Naive thymus-derived CD4-positive, alpha-beta T cell (primary cell): ENCODE data around the gene PRR5L. TPM values are rescaled to one million over a fixed set of nuclear protein-coding genes. Genes with fewer than 3 reads are reported as not detected.

Source experiments
- ATAC-seq: fragments of 150-1000 bp; cut with Tn5 transposase; 2 replicates; pipeline ENCODE4 v1.10.0; 2021; ENCODE audit warnings: mild to moderate bottlenecking, moderate library complexity
- CTCF ChIA-PET: fragments of 350-600 bp; sonication (Branson Sonifier 250); formaldehyde crosslinking; loops from one replicate; lab custom pipeline; 2021; ENCODE audit warnings: antibody characterized with exemption; lab: Charles Lee
- POLR2A ChIA-PET: fragments of 350-600 bp; sonication (Branson Sonifier 250); formaldehyde crosslinking; loops from one replicate; lab custom pipeline; 2021; ENCODE audit warnings: antibody characterized with exemption, inconsistent platforms; lab: Charles Lee
- DNase-seq, 9 donors: peaks; one replicate each; pipeline versions ENCODE4 v3.0.0 to v3.0.0-alpha.2; 2020 to 2022; ENCODE audit warnings: mixed read lengths in 1 of 9
- H3K27ac ChIP-seq: one replicate; pipeline ENCODE4 v1.7.0; 2013; ENCODE audit warnings: mild to moderate bottlenecking, low read depth, low read length, moderate library complexity
- H3K27me3 ChIP-seq, 2 donors: one replicate each; pipeline ENCODE4 v1.7.0; 2013; ENCODE audit warnings: low read length in 2 of 2, mild to moderate bottlenecking in 2 of 2, moderate library complexity in 2 of 2; ENCODE audit not compliant: control insufficient read depth in 2 of 2, insufficient read depth in 2 of 2
- H3K36me3 ChIP-seq, 3 experiments: 1 replicate in 2 of 3; 2 replicates in 1 of 3; pipeline ENCODE4 v1.7.0; 2013; ENCODE audit warnings: low read length in 3 of 3, mild to moderate bottlenecking in 3 of 3, moderate library complexity in 1 of 3; ENCODE audit not compliant: insufficient read depth in 3 of 3, control insufficient read depth in 2 of 3
- H3K4me1 ChIP-seq, 2 donors: one replicate each; pipeline ENCODE4 v1.7.0; 2013; ENCODE audit warnings: low read length in 2 of 2, mild to moderate bottlenecking in 2 of 2, moderate library complexity in 1 of 2; ENCODE audit not compliant: control insufficient read depth in 2 of 2, insufficient read depth in 2 of 2
- H3K4me3 ChIP-seq: 2 replicates; pipeline ENCODE4 v1.7.0; 2013; ENCODE audit warnings: mild to moderate bottlenecking, low read length
- H3K9me3 ChIP-seq, 3 experiments: 1 replicate in 2 of 3; 2 replicates in 1 of 3; pipeline ENCODE4 v1.7.0; 2013; ENCODE audit warnings: low read length in 3 of 3; ENCODE audit not compliant: control insufficient read depth in 2 of 3
- H3K27ac Mint-ChIP-seq, 9 donors: one replicate each; pipeline ENCODE4 v1.8.0; 2020 to 2022; ENCODE audit warnings: mixed read lengths in 9 of 9, mild to moderate bottlenecking in 8 of 9, moderate library complexity in 5 of 9, inconsistent platforms in 2 of 9
- H3K27me3 Mint-ChIP-seq, 5 donors: one replicate each; pipeline ENCODE4 v1.8.0; 2021 to 2022; ENCODE audit warnings: mixed read lengths in 5 of 5, mild to moderate bottlenecking in 1 of 5
- H3K36me3 Mint-ChIP-seq, 5 donors: one replicate each; pipeline ENCODE4 v1.8.0; 2020 to 2022; ENCODE audit warnings: mixed read lengths in 5 of 5, mild to moderate bottlenecking in 3 of 5, inconsistent platforms in 1 of 5
- H3K4me1 Mint-ChIP-seq, 7 donors: one replicate each; pipeline ENCODE4 v1.8.0; 2020 to 2022; ENCODE audit warnings: mixed read lengths in 7 of 7, mild to moderate bottlenecking in 3 of 7, inconsistent platforms in 1 of 7
- H3K4me3 Mint-ChIP-seq, 10 donors: one replicate each; pipeline ENCODE4 v1.8.0; 2020 to 2022; ENCODE audit warnings: mild to moderate bottlenecking in 10 of 10, mixed read lengths in 10 of 10, moderate library complexity in 6 of 10, inconsistent platforms in 2 of 10
- H3K9me3 Mint-ChIP-seq, 11 donors: one replicate each; pipeline ENCODE4 v1.8.0; 2020 to 2022; ENCODE audit warnings: mixed read lengths in 11 of 11, mild to moderate bottlenecking in 4 of 11, inconsistent platforms in 1 of 11, moderate library complexity in 1 of 11
- intact Hi-C, 2 donors: fragments of 100-400 bp; cut with micrococcal nuclease; formaldehyde crosslinking; loops; one replicate each; pipeline ENCODE4 v1.15.1; 2023
- polyA plus RNA-seq, 2 donors: library from polyadenylated mRNA; unstranded; fragments of 300-500 nt; fragmentation: Illumina TruSeq; gene quantifications; one replicate each; pipeline ENCODE4 v1.2.3, GENCODE V29; 2021
- total RNA-seq, 6 experiments: library from RNA in 5 of 6; stranded (reverse) in 5 of 6; gene quantifications; 1 replicate in 5 of 6; 2 replicates in 1 of 6; pipeline ENCODE4 v1.2.3 and lab custom pipeline; 2021 to 2026

PRR5L gene
- total and polyA plus RNA-seq, 7 experiments from 2014 or later: 0.10 to 47.6 (median 2.6) TPM

DNA sequence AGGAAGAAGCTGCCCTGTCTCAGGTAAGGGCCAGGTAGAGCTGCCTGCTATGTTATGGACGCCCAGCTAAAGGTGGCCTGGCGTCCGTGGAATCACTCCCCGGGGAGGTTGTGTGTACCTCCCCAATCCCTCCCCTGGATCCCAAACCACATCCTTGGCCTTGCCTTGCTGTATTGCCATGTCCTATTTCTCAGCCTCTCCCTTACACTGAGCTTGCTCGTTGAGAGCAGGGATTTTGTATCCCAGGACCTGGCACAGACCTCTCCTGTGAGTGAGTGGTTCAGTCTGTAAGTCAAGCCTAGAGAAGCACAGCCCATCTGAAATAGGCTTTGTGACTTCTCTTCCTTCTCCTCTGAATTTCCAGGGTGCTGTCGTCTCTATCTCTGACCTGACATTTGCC, 160.1 kb downstream of the PRR5L start:
- Mint-ChIP-seq H3K36me3 (peaks cover 0 to 12% (median 0%) of the 10 kb centered on the region in 5 donors), H3K9me3 (no peaks in the 10 kb centered on the region), H3K4me3 (no peak overlapping the region), H3K4me1 (peaks cover 6 to 38% (median 26%) of the 10 kb centered on the region in 7 donors), H3K27ac (no peak overlapping the region), H3K27me3 (no peaks in the 10 kb centered on the region)
- peaks cover 20 to 26% of the 10 kb centered on the region in 2 donors for H3K4me1 ChIP-seq
- no peak for ATAC-seq
- intact Hi-C loops: no loop called here
- no peak overlapping the region for H3K27ac ChIP-seq
- peaks cover 0 to 5% (median 0%) of the 10 kb centered on the region in 3 experiments for H3K36me3 ChIP-seq
- H3K9me3 ChIP-seq: no peaks in the 10 kb centered on the region
- ChIA-PET POLR2A (no interaction called here), CTCF (no interaction called here)
- no peak overlapping the region for H3K4me3 ChIP-seq
- DNase-seq: no peak
- H3K27me3 ChIP-seq: no peaks in the 10 kb centered on the region

DNA sequence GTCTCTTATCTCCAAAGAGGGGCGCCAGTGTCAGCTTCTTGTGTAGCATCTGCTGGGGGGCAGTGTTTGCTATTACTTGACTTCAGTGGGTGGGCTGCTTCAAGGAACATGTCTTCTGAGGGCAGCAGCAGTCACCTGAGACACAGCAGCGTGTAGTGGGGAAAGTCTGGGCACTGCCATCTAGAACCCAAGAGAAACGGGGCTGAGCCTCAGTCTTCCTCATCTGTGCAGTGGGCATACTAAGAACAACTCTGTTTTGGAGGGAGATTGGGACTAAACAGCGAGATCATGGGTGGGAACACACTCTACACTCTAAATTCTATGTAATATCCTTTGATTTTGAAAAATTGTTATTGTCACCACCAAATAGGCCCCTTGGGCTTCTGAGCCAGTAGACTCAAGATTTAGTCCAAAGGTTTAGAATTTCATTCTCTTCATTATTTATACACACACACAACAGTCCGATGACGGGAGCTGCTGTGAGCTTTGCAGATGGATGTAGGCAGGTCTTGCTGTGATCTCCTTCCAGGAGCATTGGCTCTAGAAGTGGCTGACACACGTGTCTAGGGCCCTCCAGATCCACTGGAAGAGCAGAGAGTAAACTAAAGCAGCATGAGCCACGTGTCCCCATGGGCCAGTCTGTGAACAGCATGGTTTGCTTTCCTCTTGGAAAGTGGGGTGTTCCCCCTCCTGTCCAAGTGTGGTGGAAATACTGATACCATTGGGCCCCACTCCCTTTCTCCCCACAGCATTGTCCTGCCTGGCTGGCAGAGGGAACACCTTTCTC, 162.2 kb downstream of the PRR5L start:
- intact Hi-C loops: no loop called here
- no peak overlapping the region for H3K4me3 Mint-ChIP-seq
- H3K9me3 Mint-ChIP-seq: no peaks in the 10 kb centered on the region
- H3K27me3 ChIP-seq: no peaks in the 10 kb centered on the region
- ATAC-seq (no peak), DNase-seq (peak in 1 of 9 donors; percentile 8)
- CTCF ChIA-PET: no interaction called here
- peaks cover under 1 to 6% of the 10 kb centered on the region in 2 donors for H3K4me1 ChIP-seq
- H3K27ac ChIP-seq: no peak overlapping the region
- H3K27me3 Mint-ChIP-seq: peaks cover 0 to 7% (median 0%) of the 10 kb centered on the region in 5 donors
- H3K4me3 ChIP-seq: no peak overlapping the region
- peaks cover 0 to 18% (median 5%) of the 10 kb centered on the region in 7 donors for H3K4me1 Mint-ChIP-seq
- POLR2A ChIA-PET: no interaction called here
- H3K27ac Mint-ChIP-seq: no peak overlapping the region
- H3K36me3 Mint-ChIP-seq: peaks cover 0 to 8% (median 0%) of the 10 kb centered on the region in 5 donors
- no peaks in the 10 kb centered on the region for H3K36me3 ChIP-seq
- H3K9me3 ChIP-seq: no peaks in the 10 kb centered on the region

GRCh38 chr11:36459046-36459445, 163.0 kb downstream of the PRR5L start:
- Histone ChIP-seq H3K36me3 (no peaks in the 10 kb centered on the region), H3K27ac (no peak overlapping the region), H3K9me3 (no peaks in the 10 kb centered on the region), H3K27me3 (no peaks in the 10 kb centered on the region), H3K4me1 (no peaks in the 10 kb centered on the region), H3K4me3 (no peak overlapping the region)
- peak overlapping the region in 1 of 9 donors; percentile 67 for H3K27ac Mint-ChIP-seq
- ChIA-PET CTCF (no interaction called here), POLR2A (interaction anchor here (1.3 kb wide), 1 partner anchor 18 kb away, joined by 3 read pairs; no protein-coding TSS in a partner anchor)
- H3K4me1 Mint-ChIP-seq: peaks cover 0 to 11% (median 0%) of the 10 kb centered on the region in 7 donors
- intact Hi-C loops: no loop called here
- H3K4me3 Mint-ChIP-seq: no peak overlapping the region
- no peak for DNase-seq
- H3K27me3 Mint-ChIP-seq: peaks cover 0 to 12% (median 0%) of the 10 kb centered on the region in 5 donors
- no peaks in the 10 kb centered on the region for H3K9me3 Mint-ChIP-seq
- peaks cover 0 to 8% (median 0%) of the 10 kb centered on the region in 5 donors for H3K36me3 Mint-ChIP-seq
- ATAC-seq: no peak

DNA sequence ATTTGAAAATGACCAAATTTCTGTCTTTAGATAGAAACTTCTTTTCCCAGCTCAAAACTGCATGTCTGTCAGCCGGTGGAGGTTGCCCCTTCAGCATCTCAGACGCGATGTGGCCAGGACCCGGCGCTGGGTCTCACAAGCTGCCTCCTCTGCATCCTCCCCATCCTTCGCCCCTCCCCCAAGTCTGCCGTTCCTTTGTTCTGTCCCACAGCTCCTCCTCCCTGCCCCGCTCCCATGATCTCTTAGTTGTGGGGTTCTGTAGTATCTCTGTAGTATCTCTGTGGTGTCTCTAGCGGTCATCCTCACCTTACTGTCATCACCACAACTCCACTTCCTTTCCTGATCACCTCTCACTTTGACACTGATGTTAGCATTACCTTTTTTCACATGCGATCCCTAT, 164.1 kb downstream of the PRR5L start:
- peaks cover 0 to 6% (median 0%) of the 10 kb centered on the region in 7 donors for H3K4me1 Mint-ChIP-seq
- H3K27ac Mint-ChIP-seq: no peak overlapping the region
- intact Hi-C loops: no loop called here
- Histone ChIP-seq H3K9me3 (no peaks in the 10 kb centered on the region), H3K27me3 (no peaks in the 10 kb centered on the region), H3K36me3 (no peaks in the 10 kb centered on the region), H3K27ac (no peak overlapping the region), H3K4me3 (no peak overlapping the region), H3K4me1 (no peaks in the 10 kb centered on the region)
- ChIA-PET POLR2A (interaction anchor here (1.3 kb wide), 1 partner anchor 16 kb away, joined by 3 read pairs; no protein-coding TSS in a partner anchor), CTCF (no interaction called here)
- H3K36me3 Mint-ChIP-seq: peaks cover 0 to 8% (median 0%) of the 10 kb centered on the region in 5 donors
- peak; percentile 24 for ATAC-seq
- peaks cover 0 to 12% (median 0%) of the 10 kb centered on the region in 5 donors for H3K27me3 Mint-ChIP-seq
- H3K9me3 Mint-ChIP-seq: no peaks in the 10 kb centered on the region
- no peak overlapping the region for H3K4me3 Mint-ChIP-seq
- peak in 1 of 9 donors; percentile 8 for DNase-seq

- Mint-ChIP-seq H3K4me1 (peaks cover 0 to 9% (median 0%) of the 10 kb centered on the region in 7 donors), H3K27ac (peak overlapping the region in 1 of 9 donors; percentile 23), H3K27me3 (peaks cover 0 to 12% (median 0%) of the 10 kb centered on the region in 5 donors), H3K9me3 (no peaks in the 10 kb centered on the region), H3K36me3 (peaks cover 0 to 14% (median 0%) of the 10 kb centered on the region in 5 donors), H3K4me3 (no peak overlapping the region)
- POLR2A ChIA-PET: no interaction called here
- intact Hi-C loops: no loop called here
- no peaks in the 10 kb centered on the region for H3K4me1 ChIP-seq
- no peak overlapping the region for H3K27ac ChIP-seq
- ATAC-seq (no peak), DNase-seq (no peak)
- H3K36me3 ChIP-seq: no peaks in the 10 kb centered on the region
- H3K27me3 ChIP-seq: no peaks in the 10 kb centered on the region
- CTCF ChIA-PET: no interaction called here
- H3K4me3 ChIP-seq: no peak overlapping the region
- H3K9me3 ChIP-seq: no peaks in the 10 kb centered on the region
Measured at GRCh38 chr11:36462321-36462720, 166.2 kb downstream of the PRR5L start.

- ChIA-PET CTCF (no interaction called here), POLR2A (no interaction called here)
- Mint-ChIP-seq H3K27ac (no peak overlapping the region), H3K9me3 (no peaks in the 10 kb centered on the region), H3K4me1 (peaks cover 0 to 9% (median 0%) of the 10 kb centered on the region in 7 donors), H3K4me3 (no peak overlapping the region), H3K27me3 (peaks cover 0 to 12% (median 0%) of the 10 kb centered on the region in 5 donors), H3K36me3 (peaks cover 0 to 11% (median 0%) of the 10 kb centered on the region in 5 donors)
- Histone ChIP-seq H3K27ac (no peak overlapping the region), H3K4me1 (no peaks in the 10 kb centered on the region), H3K27me3 (no peaks in the 10 kb centered on the region), H3K4me3 (no peak overlapping the region), H3K36me3 (no peaks in the 10 kb centered on the region), H3K9me3 (no peaks in the 10 kb centered on the region)
- intact Hi-C loops: no loop called here
- DNase-seq: no peak
- no peak for ATAC-seq
Measured at GRCh38 chr11:36463781-36464180, 167.7 kb downstream of the PRR5L start.
